PC-3 (cell line): Measurements from ENCODE around the gene LRRC7. TPM values are rescaled to one million over a fixed set of nuclear protein-coding genes. Genes with fewer than 3 reads are reported as not detected.

Source experiments
- ATAC-seq: fragments of 200-7000 bp; cut with Tn5 transposase; 2 replicates; pipeline ENCODE4 v1.9.1; 2020; ENCODE audit warnings: mild to moderate bottlenecking, moderate library complexity
- BruUV-seq: library from RNA; stranded (reverse); fragments of 400-500 nt; replicated peaks from 2 replicates; lab custom pipeline; 2021; lab: Mats Ljungman, UMichigan
- CTCF ChIA-PET: fragments of 300-600 bp; sonication (Branson Sonifier 250); formaldehyde crosslinking; loops from one replicate; lab custom pipeline; 2022; ENCODE audit warnings: antibody characterized with exemption; lab: Charles Lee
- POLR2A ChIA-PET: fragments of 300-600 bp; sonication (Branson Sonifier 250); formaldehyde crosslinking; loops from one replicate; lab custom pipeline; 2022; ENCODE audit warnings: antibody characterized with exemption; ENCODE audit not compliant: unreplicated experiment; lab: Charles Lee
- DNase-seq: peaks from one replicate; pipeline ENCODE4 v3.0.0-alpha.2; 2015
- H2AFZ ChIP-seq: fragments of 300-600 bp; sonication (generic); 2 replicates; pipeline ENCODE4 v1.6.0; 2016; ENCODE audit warnings: antibody characterized with exemption, low read length
- H3F3A ChIP-seq: fragments of 300-600 bp; sonication (generic); one replicate; pipeline ENCODE4 v1.6.0; 2017; ENCODE audit warnings: antibody characterized with exemption, low read length, control low read depth, mild to moderate bottlenecking; ENCODE audit not compliant: unreplicated experiment
- H3K27ac ChIP-seq: fragments of 300-600 bp; sonication (generic); 2 replicates; pipeline ENCODE4 v1.5.1; 2016; ENCODE audit warnings: mild to moderate bottlenecking, low read length
- H3K27me3 ChIP-seq: fragments of 300-600 bp; sonication (generic); 2 replicates; pipeline ENCODE4 v1.6.1; 2016; ENCODE audit warnings: low read length, mixed read lengths
- H3K36me3 ChIP-seq: fragments of 300-600 bp; sonication (generic); 2 replicates; pipeline ENCODE4 v1.6.1; 2016; ENCODE audit warnings: low read depth, mixed run types, low read length, mixed read lengths
- H3K4me1 ChIP-seq: fragments of 300-600 bp; sonication (generic); 2 replicates; pipeline ENCODE4 v1.5.1; 2016; ENCODE audit warnings: low read length; ENCODE audit not compliant: insufficient read depth
- H3K4me2 ChIP-seq: fragments of 300-600 bp; sonication (generic); 2 replicates; pipeline ENCODE4 v1.6.0; 2016; ENCODE audit warnings: low read length
- H3K4me3 ChIP-seq: fragments of 300-600 bp; sonication (generic); 2 replicates; pipeline ENCODE4 v1.5.1; 2016; ENCODE audit warnings: mild to moderate bottlenecking, low read length, mixed read lengths
- H3K79me2 ChIP-seq: fragments of 300-600 bp; sonication (generic); 2 replicates; pipeline ENCODE4 v1.6.1; 2017; ENCODE audit warnings: low read length, mixed read lengths
- H3K9ac ChIP-seq: fragments of 300-600 bp; sonication (generic); 2 replicates; pipeline ENCODE4 v1.6.0; 2016; ENCODE audit warnings: mild to moderate bottlenecking, low read length
- H3K9me2 ChIP-seq: fragments of 300-600 bp; sonication (generic); replicated peaks from 2 replicates; pipeline ENCODE4 v1.6.1; 2016; ENCODE audit warnings: mixed run types, low read length, mixed read lengths
- H3K9me3 ChIP-seq: fragments of 300-600 bp; sonication (generic); 2 replicates; pipeline ENCODE4 v1.6.1; 2016; ENCODE audit warnings: low read length, mixed read lengths
- H4K20me1 ChIP-seq: fragments of 300-600 bp; sonication (generic); 2 replicates; pipeline ENCODE4 v1.6.1; 2016; ENCODE audit warnings: low read length, mixed read lengths
- CTCF ChIP-seq: fragments of 300-600 bp; sonication (generic); conservative IDR thresholded peaks from 2 replicates; pipeline ENCODE4 v1.5.1; 2017; ENCODE audit warnings: antibody characterized with exemption, low read depth, mild to moderate bottlenecking, low read length
- EZH2 ChIP-seq: fragments of 300-600 bp; sonication (generic); IDR thresholded peaks from one replicate; pipeline ENCODE4 v1.6.1; 2017; ENCODE audit warnings: antibody characterized with exemption, mild to moderate bottlenecking, low read length; ENCODE audit not compliant: unreplicated experiment
- EZH2phosphoT487 ChIP-seq: fragments of 300-600 bp; sonication (generic); IDR thresholded peaks from 2 replicates; pipeline ENCODE4 v1.6.1; 2018; ENCODE audit warnings: mild to moderate bottlenecking, antibody characterized with exemption, low read length, borderline replicate concordance
- intact Hi-C: fragments of 100-400 bp; cut with micrococcal nuclease; formaldehyde crosslinking; loops from 2 replicates; pipeline ENCODE4 v1.9.0; 2023
- total RNA-seq: library from RNA; depleted of rRNA; stranded (reverse); fragments of >200 nt; gene quantifications from 2 replicates; pipeline ENCODE4 v1.2.3, GENCODE V29; 2014

LRRC7 gene
- total RNA-seq, 1 experiment from 2014 or later = 0.04 TPM

- no peak overlapping the region for H3K4me2 ChIP-seq
- H3K36me3 ChIP-seq = no peaks in the 10 kb centered on the region
- H4K20me1 ChIP-seq = no peaks in the 10 kb centered on the region
- ATAC-seq (no peak), DNase-seq (no peak)
- no peaks in the 10 kb centered on the region for H3K4me1 ChIP-seq
- CTCF ChIA-PET = no interaction called here
- no peak for TF ChIP-seq EZH2
- TF ChIP-seq CTCF = no peak
- TF ChIP-seq EZH2phosphoT487 = no peak
- no TSS peak for BruUV-seq
- H3K79me2 ChIP-seq = no peaks in the 10 kb centered on the region
- H2AFZ ChIP-seq = no peak overlapping the region
- H3K27me3 ChIP-seq = no peaks in the 10 kb centered on the region
- POLR2A ChIA-PET = no interaction called here
- H3K27ac ChIP-seq = no peak overlapping the region
- intact Hi-C loops = no loop called here
- no peak overlapping the region for H3K9ac ChIP-seq
- no peaks in the 10 kb centered on the region for H3K9me2 ChIP-seq
- no peaks in the 10 kb centered on the region for H3K9me3 ChIP-seq
- H3K4me3 ChIP-seq = no peak overlapping the region
- no peaks in the 10 kb centered on the region for H3F3A ChIP-seq
Measured at GRCh38 chr1:70140343-70140742, 572.6 kb downstream of the LRRC7 start.

- no peak overlapping the region for H3K9ac ChIP-seq
- no peak overlapping the region for H2AFZ ChIP-seq
- TF ChIP-seq EZH2 = no peak
- TF ChIP-seq CTCF = no peak
- no peak for TF ChIP-seq EZH2phosphoT487
- no peaks in the 10 kb centered on the region for H3F3A ChIP-seq
- no TSS peak for BruUV-seq
- no peak overlapping the region for H3K27ac ChIP-seq
- H3K4me1 ChIP-seq = no peaks in the 10 kb centered on the region
- H3K9me3 ChIP-seq = no peaks in the 10 kb centered on the region
- no peak overlapping the region for H3K4me2 ChIP-seq
- no peak for DNase-seq
- ATAC-seq = no peak
- H3K36me3 ChIP-seq = no peaks in the 10 kb centered on the region
- H4K20me1 ChIP-seq = no peaks in the 10 kb centered on the region
- no peak overlapping the region for H3K4me3 ChIP-seq
- intact Hi-C loops = no loop called here
- ChIA-PET CTCF (interaction anchor here (2.5 kb wide), 1 partner anchor 106 kb away, joined by 17 read pairs; no protein-coding TSS in a partner anchor), POLR2A (no interaction called here)
- H3K27me3 ChIP-seq = no peaks in the 10 kb centered on the region
- no peaks in the 10 kb centered on the region for H3K79me2 ChIP-seq
- H3K9me2 ChIP-seq = no peaks in the 10 kb centered on the region
Measured at GRCh38 chr1:70140894-70141293, 573.2 kb downstream of the LRRC7 start.

- Histone ChIP-seq H3K4me3 (no peak overlapping the region), H3F3A (no peaks in the 10 kb centered on the region), H3K79me2 (no peaks in the 10 kb centered on the region), H3K9me3 (no peaks in the 10 kb centered on the region), H2AFZ (no peak overlapping the region), H3K27ac (no peak overlapping the region), H4K20me1 (no peaks in the 10 kb centered on the region), H3K4me1 (peaks cover 11% of the 10 kb centered on the region), H3K36me3 (no peaks in the 10 kb centered on the region), H3K27me3 (no peaks in the 10 kb centered on the region), H3K9ac (no peak overlapping the region), H3K4me2 (no peak overlapping the region), H3K9me2 (no peaks in the 10 kb centered on the region)
- TF ChIP-seq EZH2phosphoT487 (no peak), CTCF (peak; percentile 68)
- DNase-seq (peak; percentile 43), ATAC-seq (peak; percentile 59)
- ChIA-PET CTCF (interaction anchor here (2.5 kb wide), 1 partner anchor 108 kb away, joined by 17 read pairs; no protein-coding TSS in a partner anchor), POLR2A (no interaction called here)
- intact Hi-C loops = no loop called here
- no TSS peak for BruUV-seq
Measured at GRCh38 chr1:70142075-70142474, 574.4 kb downstream of the LRRC7 start.
